RPMI8226 (cell line): Measurements from ENCODE around the gene SLC12A9.
"Not testable (repeated sequence)": the region's sequence is repeated elsewhere in the genome, so short reads cannot be mapped to it uniquely, and the experiment has no call there.

Source experiments
- DNase-seq: peaks from one replicate; pipeline ENCODE4 v3.0.0-alpha.2; 2015

SLC12A9 gene

GRCh38 chr7:100852048-100852872, at the start of gene SLC12A9:
Gene SLC12A9, plus strand, starts transcription at chr7:100852713. Its CDS starts 1,485 bp downstream, at chr7:100854198.
- peak; percentile 95 for DNase-seq

GRCh38 chr7:100802951-100803350, 49.6 kb upstream of the SLC12A9 start:
- peak; percentile 50 for DNase-seq

- DNase-seq: peak; percentile 98
Measured at GRCh38 chr7:100803398-100804161, 48.9 kb upstream of the SLC12A9 start.

- no peak for DNase-seq
Measured at GRCh38 chr7:100804681-100805431, 47.7 kb upstream of the SLC12A9 start.

- DNase-seq: no peak
Measured at GRCh38 chr7:100806276-100806675, 46.2 kb upstream of the SLC12A9 start.

GRCh38 chr7:100806883-100807282, 45.6 kb upstream of the SLC12A9 start:
- not testable (repeated sequence) for DNase-seq

- DNase-seq: no peak
Measured at GRCh38 chr7:100808354-100808875, 44.1 kb upstream of the SLC12A9 start.

GRCh38 chr7:100811480-100811879, 41.0 kb upstream of the SLC12A9 start:
- DNase-seq: no peak

- no peak for DNase-seq
Measured at GRCh38 chr7:100812729-100813128, 39.8 kb upstream of the SLC12A9 start.

- not testable (repeated sequence) for DNase-seq
Measured at GRCh38 chr7:100816515-100816914, 36.0 kb upstream of the SLC12A9 start.

- no peak for DNase-seq
Measured at GRCh38 chr7:100817097-100817496, 35.4 kb upstream of the SLC12A9 start.

- no peak for DNase-seq
Measured at GRCh38 chr7:100818366-100818765, 34.1 kb upstream of the SLC12A9 start.

GRCh38 chr7:100818825-100819224, 33.7 kb upstream of the SLC12A9 start:
- no peak for DNase-seq

GRCh38 chr7:100819586-100819985, 32.9 kb upstream of the SLC12A9 start:
- DNase-seq: no peak

GRCh38 chr7:100822236-100823139, 30.0 kb upstream of the SLC12A9 start:
- DNase-seq: no peak

GRCh38 chr7:100823140-100823525, 29.4 kb upstream of the SLC12A9 start:
- DNase-seq: peak; percentile 42

- DNase-seq: no peak
Measured at GRCh38 chr7:100823534-100823933, 29.0 kb upstream of the SLC12A9 start.

- DNase-seq: no peak
Measured at GRCh38 chr7:100824499-100825214, 27.9 kb upstream of the SLC12A9 start.

- DNase-seq: no peak
Measured at GRCh38 chr7:100825215-100825671, 27.3 kb upstream of the SLC12A9 start.

- peak; percentile 63 for DNase-seq
Measured at GRCh38 chr7:100825751-100826513, 26.6 kb upstream of the SLC12A9 start.
